Stimulated activated CD8-positive, alpha-beta memory T cell treated with anti-CD3 and anti-CD28 coated beads, Interleukin-2, amount 100 ng/mL, for 48 hours (primary cell): ENCODE measurements around the gene ABCC8.

Experiments used
- DNase-seq, 2 donors: peaks; one replicate each; pipeline ENCODE4 v3.0.0-alpha.2; 2020; ENCODE audit warnings: low read depth in 2 of 2

Gene ABCC8

GRCh38 chr11:17387811-17388210, 88.8 kb downstream of the ABCC8 start:
- no peak for DNase-seq

GRCh38 chr11:17387254-17387653, 89.4 kb downstream of the ABCC8 start:
- DNase-seq = no peak

DNA sequence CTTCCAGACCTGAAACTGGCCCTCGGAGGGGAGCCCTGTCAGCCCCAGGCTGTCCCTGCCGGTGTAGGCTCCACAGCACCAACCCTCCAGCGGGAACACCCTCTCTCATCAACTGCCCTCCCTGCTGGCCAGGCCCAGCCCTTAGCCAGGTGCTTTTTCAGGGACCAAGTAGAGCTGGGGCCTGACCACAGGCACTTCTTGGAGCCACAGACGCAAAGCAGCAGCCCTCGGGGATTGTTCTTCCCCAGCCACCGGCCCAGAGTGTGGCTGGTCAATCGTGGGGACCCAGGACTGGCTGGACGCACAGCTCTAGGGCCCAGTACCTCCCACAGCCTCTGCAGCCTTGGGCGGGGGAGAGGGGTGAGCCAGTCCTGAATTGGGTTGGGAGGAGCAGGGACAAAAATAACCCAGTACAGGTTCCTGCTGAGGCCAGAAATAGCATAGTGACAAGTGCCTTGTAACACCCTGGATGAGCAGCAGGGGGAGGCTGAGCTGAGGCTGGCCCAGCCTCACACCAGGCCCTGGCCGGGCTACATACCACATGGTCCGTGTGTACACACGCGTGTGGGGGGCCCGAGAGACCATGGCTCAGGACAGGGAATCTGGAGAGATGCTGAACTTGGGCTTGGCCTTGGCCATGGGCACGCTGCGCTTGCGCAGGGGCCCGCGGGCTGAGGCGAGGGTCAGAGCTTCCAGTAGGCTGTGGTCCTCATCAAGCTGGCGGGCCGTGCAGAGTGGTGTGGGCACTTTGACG, 90.1 kb downstream of the ABCC8 start:
- peak; percentile 23 to 30 for DNase-seq

DNA sequence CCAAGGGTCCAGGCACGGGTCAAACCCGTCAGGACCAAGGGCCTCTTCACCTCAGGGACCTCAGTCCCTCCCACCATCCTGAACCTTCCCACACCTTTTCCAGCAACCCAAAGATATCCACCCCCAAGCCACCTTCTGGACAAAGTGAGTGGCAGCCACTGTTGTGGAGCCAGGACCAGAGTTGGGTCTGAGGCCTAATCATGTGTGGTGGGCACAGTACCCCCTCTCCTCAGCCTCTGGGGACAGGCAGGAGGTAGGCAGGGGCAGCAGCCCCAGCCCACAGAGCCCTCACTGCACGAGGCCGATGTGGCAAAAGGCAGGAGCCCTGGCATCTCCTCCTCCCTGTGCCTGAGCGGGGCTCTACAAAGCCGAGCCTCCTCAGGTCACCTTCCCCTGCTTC, 90.7 kb downstream of the ABCC8 start:
- DNase-seq = no peak

DNA sequence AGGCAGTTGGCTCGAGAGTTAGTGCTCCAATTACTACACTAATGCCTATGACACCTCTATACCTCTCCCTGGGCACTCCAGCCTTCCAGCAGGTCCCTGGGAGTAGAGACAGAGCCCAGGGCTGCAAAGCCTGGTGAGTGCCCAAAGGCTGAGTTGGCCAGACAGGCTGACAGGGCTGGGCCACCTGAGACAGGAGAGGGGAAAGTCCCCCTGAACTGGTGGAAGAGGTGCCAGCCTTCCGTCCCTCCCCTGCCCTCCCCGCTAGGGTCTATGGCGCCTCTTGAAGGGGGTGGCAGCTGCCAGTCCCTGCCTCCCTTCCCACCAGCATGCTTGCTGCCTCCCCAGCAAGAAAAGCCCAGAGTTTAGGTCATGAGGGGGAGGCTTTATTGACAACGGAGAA, 91.2 kb downstream of the ABCC8 start:
- DNase-seq = no peak

- peak; percentile 62 to 71 for DNase-seq
Observed at GRCh38 chr11:17384002-17384511, 92.6 kb downstream of the ABCC8 start.

GRCh38 chr11:17383461-17383860, 93.2 kb downstream of the ABCC8 start:
- DNase-seq = no peak

GRCh38 chr11:17382046-17382728, 94.5 kb downstream of the ABCC8 start:
- DNase-seq = no peak

DNA sequence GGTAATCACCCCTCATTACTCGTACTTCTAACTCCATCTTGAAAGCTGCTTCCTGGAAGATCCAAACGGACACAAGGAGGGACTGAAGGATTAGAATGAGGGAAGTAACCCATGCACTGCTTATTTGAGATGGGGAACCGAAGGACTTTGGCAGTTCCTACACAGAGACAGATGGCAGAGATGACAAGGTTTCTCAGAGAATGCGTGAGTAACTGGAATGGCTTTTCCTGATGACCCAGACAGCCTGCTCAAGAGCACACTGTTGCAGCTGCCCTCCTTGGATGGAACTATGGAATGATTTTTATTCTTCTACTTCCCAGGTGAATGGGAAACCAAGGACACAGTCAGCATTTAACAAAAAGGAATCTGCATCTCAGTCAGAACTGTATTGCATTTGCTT, 95.5 kb downstream of the ABCC8 start:
- no peak for DNase-seq

DNA sequence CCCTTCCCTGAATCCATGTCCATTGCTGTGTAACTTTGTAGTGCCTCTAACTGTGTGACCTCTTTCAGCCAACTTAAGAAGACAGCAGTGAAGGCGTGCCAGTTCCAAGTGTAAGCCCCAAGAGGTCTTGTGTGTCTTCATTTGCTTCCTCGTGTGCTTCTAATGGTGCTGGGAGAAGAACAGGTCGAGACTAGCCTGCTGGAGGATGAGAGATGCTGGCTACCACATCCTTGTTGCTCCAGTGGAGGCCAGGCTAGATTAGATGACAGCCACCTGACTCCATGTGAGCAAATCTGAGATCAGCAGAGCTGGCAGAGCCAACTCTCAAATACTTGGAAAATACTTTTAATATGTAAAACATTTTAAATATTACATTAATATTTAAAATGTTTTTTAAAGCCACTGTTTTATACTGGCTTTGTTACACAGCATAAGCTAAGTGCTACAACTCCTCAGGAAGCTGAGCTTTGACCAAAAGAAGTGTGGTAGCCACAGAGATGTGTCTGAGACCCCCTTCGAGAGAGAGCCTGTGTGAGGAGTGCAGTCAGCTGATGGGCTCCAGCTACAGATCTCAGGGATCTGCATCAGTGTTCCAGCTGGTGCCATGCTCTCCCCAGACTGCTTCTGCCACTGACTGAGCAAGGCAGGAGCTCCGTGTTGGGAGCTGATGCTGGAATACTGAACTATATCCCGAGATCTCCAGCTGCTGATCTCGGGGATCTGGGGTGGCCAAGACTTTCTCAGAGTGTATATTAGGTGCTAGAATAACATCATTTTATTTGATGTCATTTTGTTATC, 97.1 kb downstream of the ABCC8 start:
- DNase-seq = no peak

GRCh38 chr11:17378655-17379054, 98.0 kb downstream of the ABCC8 start:
- DNase-seq = no peak

GRCh38 chr11:17376493-17376892, 100.2 kb downstream of the ABCC8 start:
- DNase-seq = no peak

GRCh38 chr11:17375547-17375946, 101.1 kb downstream of the ABCC8 start:
- DNase-seq = no peak

DNA sequence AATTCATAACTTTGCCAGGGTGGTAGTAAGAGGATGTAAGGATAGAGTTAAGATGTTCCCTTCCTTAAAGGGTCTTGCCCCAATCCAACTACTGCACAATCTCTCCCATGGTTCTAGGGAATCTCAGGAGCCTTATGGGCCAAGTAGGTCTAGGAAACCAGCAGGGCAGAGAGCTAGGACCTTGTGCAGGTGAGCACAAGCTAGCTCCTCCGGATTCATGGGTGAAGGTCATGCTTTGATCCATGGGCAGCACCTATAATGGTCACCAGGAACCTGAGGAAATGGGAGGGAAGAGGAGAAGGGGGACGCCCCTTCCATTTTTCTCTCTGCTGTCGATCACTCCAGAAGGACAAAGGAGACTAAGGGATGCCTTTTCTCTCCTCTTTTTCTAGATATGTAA, 105.0 kb downstream of the ABCC8 start:
- no peak for DNase-seq

DNA sequence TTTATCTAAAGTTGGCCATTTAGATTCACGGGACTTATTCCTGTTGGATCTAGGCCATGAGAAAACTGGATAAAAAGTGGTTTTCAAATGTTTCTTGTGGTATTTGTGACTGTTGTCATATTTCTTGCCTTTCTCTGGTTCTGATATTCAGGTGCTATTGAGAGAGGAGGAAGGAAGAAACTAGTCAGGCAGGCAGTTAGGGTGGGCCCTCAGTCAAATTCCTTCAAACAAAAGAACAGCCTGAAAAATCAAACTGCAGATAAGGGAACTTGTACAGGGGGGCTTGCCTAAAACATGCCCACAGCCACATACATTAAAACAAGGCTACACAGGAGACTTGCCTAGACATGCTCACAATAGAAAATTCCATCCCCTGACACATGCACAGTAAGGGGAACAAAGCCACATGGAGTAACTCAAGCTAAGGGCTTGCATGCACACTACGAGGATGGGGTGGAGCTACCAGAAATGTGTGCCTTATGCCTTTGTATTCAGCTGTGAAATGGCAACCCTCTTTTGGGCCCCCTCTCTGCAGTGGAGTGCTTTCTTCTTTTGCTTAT, 106.9 kb downstream of the ABCC8 start:
- no peak for DNase-seq

GRCh38 chr11:17369094-17369493, 107.6 kb downstream of the ABCC8 start:
- DNase-seq = no peak

DNA sequence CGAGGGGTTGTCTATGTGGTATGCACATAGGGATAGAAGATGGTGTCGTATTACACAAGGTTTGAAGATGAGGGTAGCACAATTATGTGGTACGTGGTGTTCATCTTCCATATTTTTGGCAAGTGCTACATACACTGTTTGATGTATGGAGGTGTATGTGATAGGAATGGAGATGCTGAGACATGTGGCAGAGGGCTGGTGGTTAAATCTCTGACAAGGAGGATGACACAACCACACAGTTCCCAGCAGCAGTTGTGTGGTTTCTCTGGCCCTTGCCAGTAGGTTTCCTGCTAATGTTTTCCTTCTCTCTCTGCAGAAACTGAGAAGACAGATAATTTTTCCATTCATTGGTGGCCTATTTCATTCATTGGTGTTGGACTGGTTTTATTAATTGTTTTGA, 108.1 kb downstream of the ABCC8 start:
- DNase-seq = no peak

- DNase-seq = no peak
Observed at GRCh38 chr11:17366495-17366894, 110.2 kb downstream of the ABCC8 start.

DNA sequence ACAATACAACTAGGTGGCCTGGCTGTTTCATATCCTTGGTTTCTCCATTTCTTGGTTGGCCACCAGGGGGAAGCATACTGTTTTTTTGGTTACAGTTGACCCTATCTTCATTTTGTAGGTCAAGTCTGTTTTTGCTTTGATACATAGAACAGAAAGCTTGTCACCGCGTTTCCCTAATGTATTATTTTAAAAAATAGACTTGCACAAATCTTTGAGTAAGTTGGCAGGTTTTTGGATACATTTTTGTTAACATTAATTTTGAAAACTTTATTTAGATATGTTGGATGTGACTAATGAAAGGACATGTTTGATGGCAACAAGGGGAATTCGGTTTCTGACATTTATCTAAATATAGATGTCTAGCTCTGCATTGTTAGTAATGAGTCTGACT, 122.0 kb downstream of the ABCC8 start:
- peak; percentile 35 to 44 for DNase-seq

DNA sequence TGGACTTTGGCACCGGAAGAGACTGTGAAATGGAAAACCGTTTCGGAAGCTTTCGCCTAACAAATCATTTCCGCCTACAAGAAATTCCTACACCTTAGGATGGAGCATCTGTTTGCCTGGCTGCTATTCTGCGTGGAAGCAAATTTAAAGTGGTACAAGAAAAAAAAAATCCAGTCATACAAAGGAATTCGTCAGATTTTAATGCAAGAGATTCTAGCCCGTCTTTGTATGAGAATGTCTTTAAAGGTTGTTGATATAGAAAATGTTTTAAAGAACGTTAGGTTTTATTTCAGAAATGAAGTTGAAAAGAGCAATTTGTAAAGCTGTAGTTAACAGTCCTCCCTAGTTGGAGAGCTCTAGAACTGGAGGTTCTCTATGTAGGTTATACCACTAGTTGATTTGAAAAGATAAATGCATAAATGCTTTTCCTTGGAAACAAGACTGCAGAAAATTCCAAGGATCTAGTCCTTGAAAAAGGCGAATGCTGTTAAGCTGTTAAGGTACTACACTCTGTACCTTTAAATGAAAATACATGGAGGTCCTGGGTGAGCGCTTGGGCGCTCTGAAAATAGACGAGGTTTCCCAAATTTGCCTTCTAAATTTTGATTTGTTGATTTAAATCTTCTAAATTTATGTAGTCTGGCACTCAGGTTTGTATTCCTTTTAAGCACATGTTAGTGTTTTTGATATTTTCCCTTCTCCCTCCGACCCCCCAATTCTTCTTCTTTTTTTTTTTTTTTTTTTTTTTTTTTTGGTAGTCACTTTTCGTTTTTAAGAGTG, 122.6 kb downstream of the ABCC8 start:
- DNase-seq = no peak
